Cardiac fibroblast (primary cell): ENCODE data around the gene TPRA1.
A peak's percentile ranks its signal among the peaks of the same experiment; 100 is the strongest.

Experiments used
- DNase-seq, 2 donors: peaks; one replicate each; pipeline versions ENCODE4 v3.0.0 to v3.0.0-alpha.2; 2010; ENCODE audit warnings: low read depth in 2 of 2
- H3K4me3 ChIP-seq, 2 donors: replicated peaks in 1 of 2; 1 replicate in 1 of 2; 2 replicates in 1 of 2; pipeline ENCODE4 v1.5.1; 2011; ENCODE audit warnings: low read depth in 2 of 2, low read length in 2 of 2, mild to moderate bottlenecking in 2 of 2, moderate library complexity in 1 of 2
- TF ChIP-seq, protein P1 (sequence below): IDR thresholded peaks from one replicate; pipeline ENCODE4 v1.5.1; 2011; ENCODE audit warnings: low read depth, mild to moderate bottlenecking, low read length, inconsistent platforms

The TPRA1 gene

DNA sequence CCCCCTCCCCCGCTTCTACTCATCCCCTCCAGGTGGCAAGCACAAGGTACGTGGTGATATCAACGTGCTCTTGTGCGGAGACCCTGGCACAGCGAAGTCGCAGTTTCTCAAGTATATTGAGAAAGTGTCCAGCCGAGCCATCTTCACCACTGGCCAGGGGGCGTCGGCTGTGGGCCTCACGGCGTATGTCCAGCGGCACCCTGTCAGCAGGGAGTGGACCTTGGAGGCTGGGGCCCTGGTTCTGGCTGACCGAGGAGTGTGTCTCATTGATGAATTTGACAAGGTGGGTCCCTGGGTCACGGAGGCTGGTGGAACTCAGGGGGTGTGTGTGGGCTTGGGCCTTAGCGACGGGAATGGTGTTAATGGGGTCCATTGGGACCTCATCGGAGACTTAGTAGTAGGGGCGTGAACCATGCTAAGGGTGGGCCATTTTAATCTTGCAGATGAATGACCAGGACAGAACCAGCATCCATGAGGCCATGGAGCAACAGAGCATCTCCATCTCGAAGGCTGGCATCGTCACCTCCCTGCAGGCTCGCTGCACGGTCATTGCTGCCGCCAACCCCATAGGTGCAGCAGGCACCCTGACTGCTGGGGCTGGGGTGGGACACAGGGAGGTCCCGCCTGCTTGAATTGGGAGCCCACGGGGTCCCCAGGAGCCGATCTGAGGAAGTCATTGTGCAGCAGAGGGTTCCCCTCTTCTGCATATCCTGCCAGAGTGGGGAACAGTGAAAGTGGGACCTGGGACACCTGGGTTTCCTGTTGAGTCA lies 26.5 kb upstream of the TPRA1 start:
- DNase-seq: no peak
- TF ChIP-seq, protein P1, sequence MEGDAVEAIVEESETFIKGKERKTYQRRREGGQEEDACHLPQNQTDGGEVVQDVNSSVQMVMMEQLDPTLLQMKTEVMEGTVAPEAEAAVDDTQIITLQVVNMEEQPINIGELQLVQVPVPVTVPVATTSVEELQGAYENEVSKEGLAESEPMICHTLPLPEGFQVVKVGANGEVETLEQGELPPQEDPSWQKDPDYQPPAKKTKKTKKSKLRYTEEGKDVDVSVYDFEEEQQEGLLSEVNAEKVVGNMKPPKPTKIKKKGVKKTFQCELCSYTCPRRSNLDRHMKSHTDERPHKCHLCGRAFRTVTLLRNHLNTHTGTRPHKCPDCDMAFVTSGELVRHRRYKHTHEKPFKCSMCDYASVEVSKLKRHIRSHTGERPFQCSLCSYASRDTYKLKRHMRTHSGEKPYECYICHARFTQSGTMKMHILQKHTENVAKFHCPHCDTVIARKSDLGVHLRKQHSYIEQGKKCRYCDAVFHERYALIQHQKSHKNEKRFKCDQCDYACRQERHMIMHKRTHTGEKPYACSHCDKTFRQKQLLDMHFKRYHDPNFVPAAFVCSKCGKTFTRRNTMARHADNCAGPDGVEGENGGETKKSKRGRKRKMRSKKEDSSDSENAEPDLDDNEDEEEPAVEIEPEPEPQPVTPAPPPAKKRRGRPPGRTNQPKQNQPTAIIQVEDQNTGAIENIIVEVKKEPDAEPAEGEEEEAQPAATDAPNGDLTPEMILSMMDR: no peak

DNA sequence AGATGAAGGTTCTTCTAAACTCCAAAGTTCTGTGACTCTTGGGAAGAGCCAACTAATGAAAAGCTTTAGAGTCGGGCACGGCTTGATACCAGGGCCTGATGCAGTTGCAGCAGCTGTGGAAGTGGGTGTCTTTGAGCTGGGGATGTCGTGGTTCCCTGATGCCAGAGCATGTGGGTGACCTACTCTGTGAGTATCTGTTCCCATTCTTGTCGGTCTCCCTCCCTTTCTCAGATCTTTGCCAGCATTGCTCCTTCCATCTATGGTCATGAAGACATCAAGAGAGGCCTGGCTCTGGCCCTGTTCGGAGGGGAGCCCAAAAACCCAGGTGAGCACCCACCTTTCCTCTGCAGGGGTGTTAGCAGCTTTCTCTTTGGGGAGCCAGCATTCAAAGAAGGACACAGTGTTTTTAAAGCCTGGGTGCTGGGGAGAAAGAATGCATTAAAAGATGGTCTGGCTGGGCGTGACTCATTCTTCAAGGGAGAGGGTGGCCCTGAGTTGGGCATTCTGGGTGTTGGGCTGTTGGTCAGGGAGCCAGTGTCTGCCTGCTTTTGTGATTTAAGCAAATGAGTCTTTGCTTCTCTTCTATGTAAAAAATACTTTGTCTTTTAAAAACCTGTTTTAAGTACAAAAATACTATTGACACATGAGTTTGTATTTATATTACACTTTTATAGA lies 25.2 kb upstream of the TPRA1 start:
- no peak overlapping the region for H3K4me3 ChIP-seq
- no peak for DNase-seq
- TF ChIP-seq, protein P1: no peak

More for the DNA sequence above, 26.5 kb upstream of the TPRA1 start:
- H3K4me3 ChIP-seq: no peak overlapping the region

GRCh38 chr3:127614928-127615589 lies 24.5 kb upstream of the TPRA1 start:
- no peak for DNase-seq
- H3K4me3 ChIP-seq: no peak overlapping the region
- TF ChIP-seq, protein P1: no peak

GRCh38 chr3:127613406-127613805 lies 22.9 kb upstream of the TPRA1 start:
- DNase-seq: peak in 1 of 2 donors; percentile 19
- no peak overlapping the region for H3K4me3 ChIP-seq
- TF ChIP-seq, protein P1: no peak

GRCh38 chr3:127612966-127613365 lies 22.4 kb upstream of the TPRA1 start:
- no peak overlapping the region for H3K4me3 ChIP-seq
- TF ChIP-seq, protein P1: no peak
- DNase-seq: peak in 1 of 2 donors; percentile 21

DNA sequence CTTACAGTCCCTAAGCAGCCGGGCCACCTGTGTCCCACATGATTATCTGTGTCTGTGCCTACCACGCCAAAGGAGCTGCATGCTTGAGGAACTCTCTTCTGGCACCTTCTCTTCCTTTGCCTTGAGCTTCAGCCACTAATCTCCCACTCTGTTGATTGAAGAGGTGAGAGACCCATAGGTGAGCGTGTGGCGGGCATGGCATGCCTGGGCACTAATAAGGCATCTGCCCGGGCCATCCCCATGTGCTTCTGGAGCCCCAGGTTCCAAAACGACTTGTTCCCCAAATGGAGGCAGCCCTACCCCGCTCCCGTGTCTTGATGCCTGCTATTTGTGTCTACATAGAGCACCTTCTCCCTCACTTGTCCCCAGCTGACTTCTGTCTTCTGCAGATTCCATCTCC lies 20.7 kb upstream of the TPRA1 start:
- no peak overlapping the region for H3K4me3 ChIP-seq
- TF ChIP-seq, protein P1: no peak
- DNase-seq: no peak
